Fibroblast of lung (primary cell): Measurements from ENCODE around the gene HYAL1. TPM values are rescaled to one million over a fixed set of nuclear protein-coding genes. Genes with fewer than 3 reads are reported as not detected.
A peak's percentile ranks its signal among the peaks of the same experiment; 100 is the strongest.

Source experiments
- DNase-seq, 2 donors: peaks; one replicate each; pipeline versions ENCODE4 v3.0.0 to v3.0.0-alpha.2; 2010; ENCODE audit warnings: low read depth in 2 of 2
- H2AFZ ChIP-seq: 2 replicates; pipeline ENCODE4 v1.5.1; 2012; ENCODE audit warnings: low read length, control low read depth, inconsistent platforms
- H3K27ac ChIP-seq: 2 replicates; pipeline ENCODE4 v1.5.1; 2011; ENCODE audit warnings: low read length, control low read depth; ENCODE audit not compliant: insufficient read depth
- H3K27me3 ChIP-seq: 2 replicates; pipeline ENCODE4 v1.5.1; 2011; ENCODE audit warnings: mild to moderate bottlenecking, low read length; ENCODE audit not compliant: control insufficient read depth, insufficient read depth
- H3K36me3 ChIP-seq: 2 replicates; pipeline ENCODE4 v1.5.1; 2011; ENCODE audit warnings: low read length; ENCODE audit not compliant: control insufficient read depth, insufficient read depth
- H3K4me1 ChIP-seq: 2 replicates; pipeline ENCODE4 v1.5.1; 2011; ENCODE audit warnings: low read length; ENCODE audit not compliant: control insufficient read depth, insufficient read depth; ENCODE audit errors: extremely low read depth
- H3K4me2 ChIP-seq: 2 replicates; pipeline ENCODE4 v1.5.1; 2011; ENCODE audit warnings: low read length, control low read depth; ENCODE audit not compliant: insufficient read depth; ENCODE audit errors: extremely low read depth
- H3K4me3 ChIP-seq, 4 experiments: fragments of 200-600 bp in 1 of 4; sonication (generic) in 1 of 4; replicated peaks in 1 of 4; 2 replicates each; pipeline ENCODE4 v1.5.1; 2011 to 2016; ENCODE audit warnings: low read length in 4 of 4, low read depth in 3 of 4, mild to moderate bottlenecking in 3 of 4, control low read depth in 2 of 4, inconsistent platforms in 1 of 4, mixed read lengths in 1 of 4; ENCODE audit not compliant: insufficient read depth in 1 of 4; ENCODE audit errors: control extremely low read depth in 1 of 4
- H3K79me2 ChIP-seq: 2 replicates; pipeline ENCODE4 v1.5.1; 2012; ENCODE audit warnings: mild to moderate bottlenecking, low read length, inconsistent platforms; ENCODE audit not compliant: control insufficient read depth, insufficient read depth
- H3K9ac ChIP-seq: 2 replicates; pipeline ENCODE4 v1.5.1; 2011; ENCODE audit warnings: mild to moderate bottlenecking, low read length, control low read depth; ENCODE audit not compliant: insufficient read depth
- H3K9me3 ChIP-seq: 2 replicates; pipeline ENCODE4 v1.5.1; 2012; ENCODE audit warnings: low read depth, low read length; ENCODE audit not compliant: control insufficient read depth, insufficient read depth
- H4K20me1 ChIP-seq: 2 replicates; pipeline ENCODE4 v1.5.1; 2011; ENCODE audit warnings: low read length; ENCODE audit not compliant: control insufficient read depth, insufficient read depth; ENCODE audit errors: extremely low read depth
- EZH2 ChIP-seq: IDR thresholded peaks from 2 replicates; pipeline ENCODE4 v1.5.1; 2012; ENCODE audit warnings: low read length, control low read depth, mild to moderate bottlenecking; ENCODE audit errors: missing control alignments
- polyA plus RNA-seq, 2 donors: library from polyadenylated mRNA; depleted of rRNA in 1 of 2; stranded (reverse) in 1 of 2; unstranded in 1 of 2; fragments of >200 nt; gene quantifications; 2 replicates each; pipeline ENCODE4 v1.2.1, GENCODE V29; 2011 to 2012; ENCODE audit warnings: missing spikeins in 1 of 2
- total RNA-seq: library from RNA; depleted of rRNA; stranded (reverse); fragments of >200 nt; gene quantifications from 2 replicates; pipeline ENCODE4 v1.2.1, GENCODE V29; 2014
- TF ChIP-seq, protein P1 (sequence below), 2 donors: IDR thresholded peaks in 1 of 2; conservative IDR thresholded peaks in 1 of 2; 1 replicate in 1 of 2; 2 replicates in 1 of 2; pipeline ENCODE4 v1.5.1; 2011 to 2012; ENCODE audit warnings: low read length in 2 of 2, control low read depth in 1 of 2, inconsistent platforms in 1 of 2, low read depth in 1 of 2, mild to moderate bottlenecking in 1 of 2

Gene HYAL1
- total and polyA plus RNA-seq, 2 donors (not counting 1 experiment from before 2014, with no cell fraction given): 1.3 to 2.5 TPM

DNA sequence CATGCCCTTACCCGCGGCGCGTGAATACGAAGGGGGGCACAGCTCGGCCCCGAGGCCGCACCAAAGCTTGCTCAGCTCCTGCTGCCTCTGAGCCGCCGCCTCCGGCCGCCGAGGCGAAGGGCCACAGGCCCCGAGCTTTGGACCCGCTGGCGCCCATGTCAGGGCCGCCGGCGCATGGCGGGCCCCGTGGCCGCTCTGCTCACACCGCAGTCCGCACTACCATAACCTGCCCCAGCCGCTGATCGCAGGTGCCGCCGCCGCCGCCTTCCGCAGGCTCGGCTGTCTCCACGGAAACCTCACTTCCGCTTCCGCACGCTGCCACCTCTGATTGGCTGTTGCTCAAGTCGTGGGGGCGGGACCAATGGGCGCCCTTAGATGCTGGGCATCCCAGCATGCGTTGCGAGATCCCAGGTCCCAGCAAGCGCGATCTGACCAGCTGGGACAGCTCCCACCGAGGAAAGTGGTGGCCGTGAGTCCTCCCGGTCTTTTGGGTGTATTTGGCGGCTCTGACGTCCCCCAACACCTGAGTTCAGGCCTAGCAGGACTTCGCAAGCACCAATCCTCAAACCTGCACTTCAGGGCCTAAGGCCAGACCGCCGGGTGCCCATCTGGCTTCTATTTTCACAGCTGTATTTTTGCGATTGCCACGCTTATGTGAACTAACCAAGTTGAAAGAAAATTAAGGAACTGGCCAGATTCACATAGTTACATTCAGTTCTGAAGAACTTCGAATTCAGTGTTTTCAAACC is 24.7 kb upstream of the HYAL1 start, which contains the start of gene TUSC2:
Gene TUSC2 (minus strand): TSS at position 281 of the 749 bp plus-strand sequence. CDS start 124 bp downstream, at position 157.
- H3K79me2 ChIP-seq: peaks cover 36% of the 10 kb centered on the region

DNA sequence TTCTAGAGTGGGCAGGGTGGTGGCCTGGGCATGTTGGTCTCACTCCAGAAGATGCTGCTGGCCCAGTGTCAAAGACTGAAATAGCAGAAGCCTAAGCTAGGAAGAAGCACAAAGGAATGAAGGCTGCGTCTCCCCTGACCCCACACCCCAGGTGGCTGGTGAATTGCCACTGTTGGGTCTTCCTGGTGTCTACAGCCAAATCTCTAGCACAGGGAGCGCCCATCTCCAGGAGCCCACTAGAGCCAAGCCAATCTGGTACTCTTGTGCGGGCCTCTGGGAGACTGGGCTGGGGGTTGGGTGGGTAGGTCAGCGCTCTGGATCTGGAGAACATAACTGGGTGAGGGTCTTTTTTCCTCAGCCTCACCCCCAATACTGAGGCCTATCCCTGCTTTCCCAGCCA is 23.8 kb upstream of the HYAL1 start:
- Histone ChIP-seq H2AFZ (no peak overlapping the region), H3K9ac (peak overlapping the region; percentile 83), H3K9me3 (no peaks in the 10 kb centered on the region), H4K20me1 (no peaks in the 10 kb centered on the region), H3K79me2 (peaks cover 28% of the 10 kb centered on the region), H3K4me1 (peaks cover 7% of the 10 kb centered on the region), H3K27ac (peak overlapping the region; percentile 81), H3K4me3 (peak overlapping the region; percentile 79 to 95 (median 86)), H3K27me3 (no peaks in the 10 kb centered on the region), H3K4me2 (peak overlapping the region; percentile 96), H3K36me3 (peaks cover 25% of the 10 kb centered on the region)
- DNase-seq: no peak
- TF ChIP-seq EZH2: no peak
- TF ChIP-seq, protein P1, sequence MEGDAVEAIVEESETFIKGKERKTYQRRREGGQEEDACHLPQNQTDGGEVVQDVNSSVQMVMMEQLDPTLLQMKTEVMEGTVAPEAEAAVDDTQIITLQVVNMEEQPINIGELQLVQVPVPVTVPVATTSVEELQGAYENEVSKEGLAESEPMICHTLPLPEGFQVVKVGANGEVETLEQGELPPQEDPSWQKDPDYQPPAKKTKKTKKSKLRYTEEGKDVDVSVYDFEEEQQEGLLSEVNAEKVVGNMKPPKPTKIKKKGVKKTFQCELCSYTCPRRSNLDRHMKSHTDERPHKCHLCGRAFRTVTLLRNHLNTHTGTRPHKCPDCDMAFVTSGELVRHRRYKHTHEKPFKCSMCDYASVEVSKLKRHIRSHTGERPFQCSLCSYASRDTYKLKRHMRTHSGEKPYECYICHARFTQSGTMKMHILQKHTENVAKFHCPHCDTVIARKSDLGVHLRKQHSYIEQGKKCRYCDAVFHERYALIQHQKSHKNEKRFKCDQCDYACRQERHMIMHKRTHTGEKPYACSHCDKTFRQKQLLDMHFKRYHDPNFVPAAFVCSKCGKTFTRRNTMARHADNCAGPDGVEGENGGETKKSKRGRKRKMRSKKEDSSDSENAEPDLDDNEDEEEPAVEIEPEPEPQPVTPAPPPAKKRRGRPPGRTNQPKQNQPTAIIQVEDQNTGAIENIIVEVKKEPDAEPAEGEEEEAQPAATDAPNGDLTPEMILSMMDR (conservative IDR thresholded peaks at IDR 0.05 in 1 of 2, IDR thresholded peaks at IDR 0.05 in 1 of 2; ENCODE audit: low read depth in 1 of 2, low read length in 2 of 2): no peak

More for the DNA sequence above, 24.7 kb upstream of the HYAL1 start, which contains the start of gene TUSC2:
- DNase-seq: peak; percentile 94 to 95
- no peak for TF ChIP-seq EZH2
- TF ChIP-seq, protein P1 (conservative IDR thresholded peaks at IDR 0.05 in 1 of 2, IDR thresholded peaks at IDR 0.05 in 1 of 2; ENCODE audit: low read depth in 1 of 2, low read length in 2 of 2): no peak
- Histone ChIP-seq H2AFZ (peak within 1 kb of the TSS; percentile 43), H3K4me2 (peak within 1 kb of the TSS; percentile 96), H3K4me1 (peaks cover 7% of the 10 kb centered on the region), H3K36me3 (peaks cover 25% of the 10 kb centered on the region), H3K27me3 (no peaks in the 10 kb centered on the region), H3K27ac (peak within 1 kb of the TSS; percentile 81), H3K9me3 (no peaks in the 10 kb centered on the region), H3K4me3 (peak within 1 kb of the TSS; percentile 79 to 95 (median 86)), H3K9ac (peak within 1 kb of the TSS; percentile 83), H4K20me1 (no peaks in the 10 kb centered on the region)

DNA sequence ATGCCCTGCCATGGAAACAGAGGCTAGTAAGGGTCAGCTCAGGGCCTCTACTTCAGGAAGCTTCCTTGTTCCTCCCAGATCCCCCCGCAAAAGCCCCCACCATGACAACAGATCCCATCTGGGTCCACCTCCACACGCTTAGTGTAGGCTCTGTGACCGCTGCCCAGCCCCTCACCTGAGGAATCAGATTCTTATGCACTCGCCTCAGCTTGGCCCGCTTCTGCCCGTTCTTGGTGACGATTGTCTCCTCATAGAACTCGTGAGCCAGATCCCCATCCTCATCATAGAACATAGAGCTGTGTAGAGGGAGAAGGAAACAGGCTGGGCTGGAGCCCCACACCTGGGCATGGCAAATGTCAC is 22.8 kb upstream of the HYAL1 start:
- H4K20me1 ChIP-seq: no peaks in the 10 kb centered on the region
- no peak overlapping the region for H3K9ac ChIP-seq
- no peak overlapping the region for H3K4me2 ChIP-seq
- no peak for DNase-seq
- no peaks in the 10 kb centered on the region for H3K27me3 ChIP-seq
- peaks cover 18% of the 10 kb centered on the region for H3K79me2 ChIP-seq
- H3K4me3 ChIP-seq: no peak overlapping the region
- H2AFZ ChIP-seq: no peak overlapping the region
- H3K4me1 ChIP-seq: peaks cover 7% of the 10 kb centered on the region
- H3K27ac ChIP-seq: no peak overlapping the region
- peaks cover 17% of the 10 kb centered on the region for H3K36me3 ChIP-seq
- no peaks in the 10 kb centered on the region for H3K9me3 ChIP-seq
- TF ChIP-seq, protein P1 (conservative IDR thresholded peaks at IDR 0.05 in 1 of 2, IDR thresholded peaks at IDR 0.05 in 1 of 2; ENCODE audit: low read depth in 1 of 2, low read length in 2 of 2): no peak
- no peak for TF ChIP-seq EZH2
